ENCODE measurements around the gene OR5A1. TPM values are rescaled to one million over a fixed set of nuclear protein-coding genes. Genes with fewer than 3 reads are reported as not detected.

The OR5A1 gene
- total and polyA plus RNA-seq, 2 donors (not counting 3 experiments of a cell fraction or from before 2014, with no cell fraction given) = not detected

- Histone ChIP-seq H3K9me1 (replicated peaks; ENCODE audit: control insufficient read depth, extremely low read depth, insufficient read depth, low read length) (no peaks in the 10 kb centered on the region), H3K36me3 (ENCODE audit: control insufficient read depth in 2 of 2, extremely low read depth in 1 of 2, insufficient read depth in 2 of 2, low read length in 2 of 2) (no peaks in the 10 kb centered on the region), H3K27ac (ENCODE audit: insufficient read depth, low read depth, low read length) (no peak overlapping the region), H3K9me3 (replicated peaks; ENCODE audit: control insufficient read depth, insufficient read depth, low read length) (no peaks in the 10 kb centered on the region), H4K20me1 (replicated peaks; ENCODE audit: control insufficient read depth, extremely low read depth, insufficient read depth, low read length) (no peaks in the 10 kb centered on the region), H3K27me3 (ENCODE audit: control insufficient read depth in 2 of 2, insufficient read depth in 2 of 2, low read length in 2 of 2) (no peaks in the 10 kb centered on the region), H3K4me1 (ENCODE audit: control insufficient read depth, extremely low read depth, insufficient read depth, low read length) (peaks cover 7% of the 10 kb centered on the region), H3K4me3 (replicated peaks in 1 of 3; ENCODE audit: insufficient read depth in 1 of 3, low read depth in 1 of 3, low read length in 3 of 3) (no peak overlapping the region), H3K79me2 (ENCODE audit: control insufficient read depth, insufficient read depth, low read length) (no peaks in the 10 kb centered on the region), H2AFZ (ENCODE audit: low read depth, low read length) (peak overlapping the region; percentile 64), H3K9ac (replicated peaks; ENCODE audit: extremely low read depth, insufficient read depth, low read length) (no peak overlapping the region), H3K4me2 (ENCODE audit: insufficient read depth, low read length) (peak overlapping the region; percentile 29)
- intact Hi-C loops (cut with micrococcal nuclease) = no loop called here
- dilution Hi-C loops (cut with MboI; ENCODE audit: extremely low pct_ligation_motif_present, low sequenced_read_pairs) = no loop called here
- peak; percentile 85 for DNase-seq (ENCODE audit: low read depth, low spot score)
- TF ChIP-seq GATA2 (IDR thresholded peaks at IDR 0.05; ENCODE audit: insufficient read depth, insufficient read length, low read depth, low read length) (peak; percentile 20), CTCF (IDR thresholded peaks at IDR 0.05; ENCODE audit: extremely low read depth in 1 of 2, insufficient read depth in 1 of 2, low read depth in 1 of 2, low read length in 2 of 2) (peak in 1 of 2 donors; percentile 11), JUN (IDR thresholded peaks at IDR 0.05; ENCODE audit: borderline replicate concordance, insufficient read depth, insufficient read length, low read depth) (no peak), POLR2A (IDR thresholded peaks at IDR 0.05; ENCODE audit: low read depth, low read length) (no peak), MAX (IDR thresholded peaks at IDR 0.05; ENCODE audit: insufficient read depth, insufficient read length) (no peak), EZH2 (IDR thresholded peaks at IDR 0.05; ENCODE audit: borderline replicate concordance, low read depth, low read length, severe bottlenecking) (no peak), POLR2AphosphoS5 (IDR thresholded peaks at IDR 0.05; ENCODE audit: insufficient read depth, low read depth, low read length) (no peak), FOS (IDR thresholded peaks at IDR 0.05; ENCODE audit: borderline replicate concordance, insufficient read depth, low read length) (peak; percentile 42), MYC (IDR thresholded peaks at IDR 0.05; ENCODE audit: low read depth, low read length) (no peak)
- CTCF ChIA-PET = interaction anchor here (0.9 to 1.4 kb wide), 2 partner anchors 12 to 74 kb away, joined by 3 to 4 read pairs; no protein-coding TSS in a partner anchor
- POLR2A ChIA-PET = no interaction called here
- BruUV-seq (replicated peaks) = no TSS peak
- peak; percentile 55 for FAIRE-seq
Observed at GRCh38 chr11:59463190-59463641, 26.9 kb downstream of the OR5A1 start.

All from endothelial cell of umbilical vein (primary cell).